ENCODE results near the gene STPG4. TPM values are rescaled to one million over a fixed set of nuclear protein-coding genes. Genes with fewer than 3 reads are reported as not detected.

Gene STPG4
- total and polyA plus RNA-seq, 4 donors, result 0.06 to 1.0 (median 0.20) TPM

DNA sequence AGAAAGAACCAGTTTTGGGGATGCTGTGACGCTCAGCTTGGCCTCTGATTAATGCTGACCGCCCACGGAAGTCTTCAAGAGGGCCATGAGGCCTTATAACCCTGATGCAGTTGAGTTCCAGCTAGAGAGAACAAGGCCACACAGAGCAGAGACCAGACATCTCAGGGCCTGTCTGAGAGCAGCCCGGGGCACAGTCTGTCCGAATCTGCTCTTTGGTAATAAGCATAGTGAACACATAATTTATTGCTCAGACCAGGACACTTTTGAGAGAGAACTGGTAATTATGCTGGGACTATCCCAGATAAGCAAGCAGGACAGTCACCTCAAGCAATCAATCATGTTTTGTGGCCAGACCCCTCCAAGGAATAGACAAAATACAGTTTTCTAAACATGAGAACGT lies 68.5 kb downstream of the STPG4 start:
- peaks cover 16 to 58% (median 31%) of the 10 kb centered on the region in 5 donors for H3K4me1 ChIP-seq (ENCODE audit: control insufficient read depth in 5 of 5, insufficient read depth in 5 of 5, low read length in 5 of 5)
- H3K9ac ChIP-seq (ENCODE audit: insufficient read depth in 1 of 2, low read length in 2 of 2), result no peak overlapping the region
- H3K9me3 ChIP-seq (ENCODE audit: control insufficient read depth in 4 of 4, insufficient read depth in 3 of 4, low read length in 3 of 4), result no peaks in the 10 kb centered on the region
- H3K4me3 ChIP-seq, result no peak overlapping the region
- no peak for ATAC-seq (ENCODE audit: insufficient read depth, low FRiP score)
- 71 to 87% methylated on average over 6 of the region's 6 CpGs for WGBS, 2 donors
- TF ChIP-seq, protein P1, sequence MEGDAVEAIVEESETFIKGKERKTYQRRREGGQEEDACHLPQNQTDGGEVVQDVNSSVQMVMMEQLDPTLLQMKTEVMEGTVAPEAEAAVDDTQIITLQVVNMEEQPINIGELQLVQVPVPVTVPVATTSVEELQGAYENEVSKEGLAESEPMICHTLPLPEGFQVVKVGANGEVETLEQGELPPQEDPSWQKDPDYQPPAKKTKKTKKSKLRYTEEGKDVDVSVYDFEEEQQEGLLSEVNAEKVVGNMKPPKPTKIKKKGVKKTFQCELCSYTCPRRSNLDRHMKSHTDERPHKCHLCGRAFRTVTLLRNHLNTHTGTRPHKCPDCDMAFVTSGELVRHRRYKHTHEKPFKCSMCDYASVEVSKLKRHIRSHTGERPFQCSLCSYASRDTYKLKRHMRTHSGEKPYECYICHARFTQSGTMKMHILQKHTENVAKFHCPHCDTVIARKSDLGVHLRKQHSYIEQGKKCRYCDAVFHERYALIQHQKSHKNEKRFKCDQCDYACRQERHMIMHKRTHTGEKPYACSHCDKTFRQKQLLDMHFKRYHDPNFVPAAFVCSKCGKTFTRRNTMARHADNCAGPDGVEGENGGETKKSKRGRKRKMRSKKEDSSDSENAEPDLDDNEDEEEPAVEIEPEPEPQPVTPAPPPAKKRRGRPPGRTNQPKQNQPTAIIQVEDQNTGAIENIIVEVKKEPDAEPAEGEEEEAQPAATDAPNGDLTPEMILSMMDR (IDR thresholded peaks at IDR 0.05; ENCODE audit: control extremely low read depth, extremely low read depth), result no peak
- H3K27ac ChIP-seq (ENCODE audit: low read depth in 1 of 2, low read length in 1 of 2), result peak overlapping the region in 1 of 2 donors; percentile 13
- no peak for DNase-seq
- H3K27me3 ChIP-seq (ENCODE audit: control insufficient read depth in 3 of 3, insufficient read depth in 3 of 3, low read length in 2 of 3), result no peaks in the 10 kb centered on the region
- H3K36me3 ChIP-seq (ENCODE audit: control insufficient read depth in 4 of 4, insufficient read depth in 4 of 4, low read length in 4 of 4), result no peaks in the 10 kb centered on the region

DNA sequence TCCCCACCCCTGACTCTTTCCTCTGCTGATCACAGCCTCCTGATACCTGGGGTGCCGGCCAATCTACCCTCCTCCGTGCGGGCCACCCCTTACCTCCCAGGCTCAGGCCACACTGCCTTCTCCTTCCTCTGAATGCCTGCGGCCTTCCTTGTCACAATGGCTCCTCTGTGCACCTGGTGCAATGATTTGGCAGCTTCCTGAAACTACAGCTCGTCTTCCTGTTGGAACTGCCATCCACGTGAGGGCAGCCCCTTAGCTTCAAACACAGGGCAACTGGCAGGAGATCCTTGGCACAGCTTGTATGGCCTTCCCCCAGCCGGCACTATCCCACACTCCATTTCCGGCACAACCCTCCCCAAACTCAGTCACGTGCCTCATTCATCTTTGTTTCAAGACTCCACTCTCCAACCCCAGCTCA lies 69.0 kb downstream of the STPG4 start:
- WGBS, 2 donors, result 34 to 49% methylated on average over 9 of the region's 9 CpGs
- Histone ChIP-seq H3K4me3 (no peak overlapping the region), H3K4me1 (ENCODE audit: control insufficient read depth in 5 of 5, insufficient read depth in 5 of 5, low read length in 5 of 5) (peaks cover 16 to 53% (median 31%) of the 10 kb centered on the region in 5 donors), H3K36me3 (ENCODE audit: control insufficient read depth in 4 of 4, insufficient read depth in 4 of 4, low read length in 4 of 4) (no peaks in the 10 kb centered on the region), H3K27me3 (ENCODE audit: control insufficient read depth in 3 of 3, insufficient read depth in 3 of 3, low read length in 2 of 3) (no peaks in the 10 kb centered on the region), H3K9ac (ENCODE audit: insufficient read depth in 1 of 2, low read length in 2 of 2) (no peak overlapping the region), H3K9me3 (ENCODE audit: control insufficient read depth in 4 of 4, insufficient read depth in 3 of 4, low read length in 3 of 4) (no peaks in the 10 kb centered on the region), H3K27ac (ENCODE audit: low read depth in 1 of 2, low read length in 1 of 2) (peak overlapping the region in 1 of 2 donors; percentile 66)
- TF ChIP-seq, protein P1 (IDR thresholded peaks at IDR 0.05; ENCODE audit: control extremely low read depth, extremely low read depth), result no peak
- DNase-seq (peak in 1 of 3 donors; percentile 37), ATAC-seq (ENCODE audit: insufficient read depth, low FRiP score) (no peak)

GRCh38 chr2:47083886-47084687 lies 71.0 kb downstream of the STPG4 start:
- TF ChIP-seq, protein P1 (IDR thresholded peaks at IDR 0.05; ENCODE audit: control extremely low read depth, extremely low read depth), result no peak
- H3K4me1 ChIP-seq (ENCODE audit: control insufficient read depth in 5 of 5, insufficient read depth in 5 of 5, low read length in 5 of 5), result peaks cover 13 to 52% (median 31%) of the 10 kb centered on the region in 5 donors
- H3K27ac ChIP-seq (ENCODE audit: low read depth in 1 of 2, low read length in 1 of 2), result peak overlapping the region in 1 of 2 donors; percentile 77
- H3K9me3 ChIP-seq (ENCODE audit: control insufficient read depth in 4 of 4, insufficient read depth in 3 of 4, low read length in 3 of 4), result no peaks in the 10 kb centered on the region
- 56 to 64% methylated on average over 17 of the region's 17 CpGs for WGBS, 2 donors
- H3K27me3 ChIP-seq (ENCODE audit: control insufficient read depth in 3 of 3, insufficient read depth in 3 of 3, low read length in 2 of 3), result no peaks in the 10 kb centered on the region
- no peaks in the 10 kb centered on the region for H3K36me3 ChIP-seq (ENCODE audit: control insufficient read depth in 4 of 4, insufficient read depth in 4 of 4, low read length in 4 of 4)
- DNase-seq (peak in 1 of 3 donors; percentile 47), ATAC-seq (ENCODE audit: insufficient read depth, low FRiP score) (no peak)
- H3K4me3 ChIP-seq, result no peak overlapping the region
- H3K9ac ChIP-seq (ENCODE audit: insufficient read depth in 1 of 2, low read length in 2 of 2), result no peak overlapping the region

Data from lung (tissue), 12 donors.